Kidney (tissue), 14 donors: ENCODE data around the gene TYK2. TPM values are rescaled to one million over a fixed set of nuclear protein-coding genes. Genes with fewer than 3 reads are reported as not detected.

Experiments
- DNase-seq, 5 donors: peaks; one replicate each; pipeline ENCODE4 v3.0.0-alpha.2; 2013 to 2020
- FAIRE-seq: peaks from 2 replicates; lab custom pipeline; 2012; peaks lifted over from hg19 to GRCh38; lab: Jason Lieb, UNC
- H3K27ac ChIP-seq, 2 donors: one replicate each; pipeline ENCODE4 v1.7.0; 2013; ENCODE audit warnings: low read depth in 2 of 2, low read length in 2 of 2, inconsistent platforms in 1 of 2
- H3K27me3 ChIP-seq: one replicate; pipeline ENCODE4 v1.7.1; 2013; ENCODE audit warnings: low read length, inconsistent platforms; ENCODE audit not compliant: control insufficient read depth, insufficient read depth
- H3K36me3 ChIP-seq, 3 donors: one replicate each; pipeline versions ENCODE4 v1.7.0 to v1.7.1; 2013; ENCODE audit warnings: low read length in 3 of 3, control low read depth in 1 of 3, inconsistent platforms in 1 of 3; ENCODE audit not compliant: insufficient read depth in 3 of 3, control insufficient read depth in 2 of 3
- H3K4me1 ChIP-seq, 3 donors: one replicate each; pipeline versions ENCODE4 v1.7.0 to v1.7.1; 2013; ENCODE audit warnings: low read length in 3 of 3, inconsistent platforms in 1 of 3, low read depth in 1 of 3; ENCODE audit not compliant: control insufficient read depth in 2 of 3, insufficient read depth in 2 of 3
- H3K4me3 ChIP-seq, 3 donors: one replicate each; pipeline versions ENCODE4 v1.7.0 to v1.8.1; 2013; ENCODE audit warnings: low read length in 3 of 3, control low read depth in 1 of 3, inconsistent platforms in 1 of 3
- H3K9ac ChIP-seq, 3 donors: one replicate each; pipeline versions ENCODE4 v1.7.0 to v1.7.1; 2013; ENCODE audit warnings: low read length in 3 of 3, control low read depth in 1 of 3, inconsistent platforms in 1 of 3
- H3K9me3 ChIP-seq, 3 donors: one replicate each; pipeline versions ENCODE4 v1.7.0 to v1.7.1; 2013; ENCODE audit warnings: low read length in 3 of 3, control low read depth in 1 of 3, inconsistent platforms in 1 of 3; ENCODE audit not compliant: control insufficient read depth in 2 of 3, insufficient read depth in 1 of 3
- intact Hi-C: fragments of 100-400 bp; cut with DNase I; formaldehyde crosslinking; loops from one replicate; pipeline ENCODE4 v1.11.1; 2022
- polyA plus RNA-seq: library from polyadenylated mRNA; stranded (reverse); fragments of 350-450 nt; fragmentation: Illumina TruSeq; extraction: RNeasy Lipid Tissue Mini Kit (QIAGEN cat#74804); gene quantifications from one replicate; pipeline ENCODE4 v1.2.3, GENCODE V29; 2014; ENCODE audit warnings: low read depth, low replicate concordance; ENCODE audit not compliant: insufficient read depth
- total RNA-seq: library from RNA; stranded (reverse); fragmentation: NEBNext Ultra II Directional; extraction: Animal tissue kit (Norgen Biotek cat#: 25700); gene quantifications from one replicate; pipeline ENCODE4 v1.2.1, GENCODE V29; 2021
- TF ChIP-seq, protein P1 (sequence below): IDR thresholded peaks from 3 replicates; pipeline ENCODE4 v1.5.1; 2012; ENCODE audit warnings: mild to moderate bottlenecking, moderate library complexity, borderline replicate concordance; ENCODE audit not compliant: insufficient read depth; ENCODE audit errors: extremely low read depth
- donor health status: control.
- donor health status: control.
- donor health status: control.
- donor health status: control.
- donor health status: control.
- donor health status: DM: yes; HTN: yes; CAD: no.
- donor health status: Normal renal cell carcinoma (clear cell type).

TYK2 gene
- total and polyA plus RNA-seq, 2 donors from 2014 or later = 127 to 131 TPM

DNA sequence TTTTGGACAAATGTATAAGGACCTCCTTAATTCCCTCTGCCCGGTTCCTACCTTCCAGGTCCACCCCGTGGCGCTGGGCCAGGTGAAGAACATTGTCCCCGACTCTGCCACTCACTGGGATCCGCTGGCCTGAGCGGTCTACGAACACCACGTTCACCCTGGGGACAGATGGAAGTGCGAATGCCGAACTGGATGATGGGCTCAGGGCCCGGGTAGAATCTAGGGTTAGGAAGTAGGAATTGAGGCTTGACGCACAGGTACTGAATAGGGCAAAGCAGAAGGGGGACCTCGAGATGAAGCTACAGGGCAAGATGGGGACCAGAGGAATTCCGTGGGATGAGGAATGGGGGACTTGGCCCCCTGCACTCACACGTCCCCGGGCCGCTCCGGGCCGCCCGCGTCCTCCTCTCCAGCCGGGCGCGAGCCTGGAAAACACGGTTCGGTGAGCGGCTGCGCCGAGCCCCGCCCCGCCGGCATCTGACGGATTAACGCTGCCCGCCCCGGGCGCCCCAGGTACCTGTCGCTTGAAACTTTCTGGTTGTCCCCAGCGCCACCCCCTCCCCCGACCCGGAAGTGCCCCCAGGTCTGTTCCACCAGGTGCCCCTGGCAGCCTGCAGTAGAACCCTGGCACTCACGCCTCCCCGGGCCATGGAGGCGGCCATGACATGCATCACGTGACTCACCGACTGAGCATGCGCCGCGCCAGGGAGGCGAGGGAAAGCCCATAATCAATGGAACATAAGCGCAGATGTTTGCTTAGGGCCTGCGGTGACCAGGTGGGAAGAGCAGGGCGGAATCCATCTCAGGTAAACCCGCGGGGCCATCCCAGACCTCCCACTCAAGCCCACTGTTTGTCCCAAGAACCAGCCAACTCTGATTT is 64.8 kb downstream of the TYK2 start, which contains the start of gene FDX2:
Gene FDX2, minus strand, starts transcription at position 681 of the 880 bp plus-strand sequence. Its CDS starts 19 bp downstream, at position 662.
- peak; percentile 86 to 95 (median 88) for DNase-seq
- Histone ChIP-seq H3K27me3 (no peaks in the 10 kb centered on the region), H3K4me3 (peak within 1 kb of the TSS; percentile 72 to 91 (median 84)), H3K9me3 (no peaks in the 10 kb centered on the region), H3K36me3 (peaks cover 2 to 7% (median 5%) of the 10 kb centered on the region in 3 donors), H3K9ac (peak within 1 kb of the TSS; percentile 63 to 87 (median 78)), H3K4me1 (peaks cover 0 to 2% (median 0%) of the 10 kb centered on the region in 3 donors), H3K27ac (peak within 1 kb of the TSS in 1 of 2 donors; percentile 26)
- intact Hi-C loops = no loop called here
- TF ChIP-seq, protein P1, sequence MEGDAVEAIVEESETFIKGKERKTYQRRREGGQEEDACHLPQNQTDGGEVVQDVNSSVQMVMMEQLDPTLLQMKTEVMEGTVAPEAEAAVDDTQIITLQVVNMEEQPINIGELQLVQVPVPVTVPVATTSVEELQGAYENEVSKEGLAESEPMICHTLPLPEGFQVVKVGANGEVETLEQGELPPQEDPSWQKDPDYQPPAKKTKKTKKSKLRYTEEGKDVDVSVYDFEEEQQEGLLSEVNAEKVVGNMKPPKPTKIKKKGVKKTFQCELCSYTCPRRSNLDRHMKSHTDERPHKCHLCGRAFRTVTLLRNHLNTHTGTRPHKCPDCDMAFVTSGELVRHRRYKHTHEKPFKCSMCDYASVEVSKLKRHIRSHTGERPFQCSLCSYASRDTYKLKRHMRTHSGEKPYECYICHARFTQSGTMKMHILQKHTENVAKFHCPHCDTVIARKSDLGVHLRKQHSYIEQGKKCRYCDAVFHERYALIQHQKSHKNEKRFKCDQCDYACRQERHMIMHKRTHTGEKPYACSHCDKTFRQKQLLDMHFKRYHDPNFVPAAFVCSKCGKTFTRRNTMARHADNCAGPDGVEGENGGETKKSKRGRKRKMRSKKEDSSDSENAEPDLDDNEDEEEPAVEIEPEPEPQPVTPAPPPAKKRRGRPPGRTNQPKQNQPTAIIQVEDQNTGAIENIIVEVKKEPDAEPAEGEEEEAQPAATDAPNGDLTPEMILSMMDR = no peak
- no peak for FAIRE-seq

GRCh38 chr19:10309423-10309822 is 70.9 kb downstream of the TYK2 start, which contains the start of gene ZGLP1:
TSS of gene ZGLP1 (minus strand) at chr19:10309815.
- Histone ChIP-seq H3K36me3 (no peaks in the 10 kb centered on the region), H3K9me3 (no peaks in the 10 kb centered on the region), H3K9ac (no peak within 1 kb of the TSS), H3K4me3 (no peak within 1 kb of the TSS), H3K27me3 (no peaks in the 10 kb centered on the region), H3K4me1 (no peaks in the 10 kb centered on the region), H3K27ac (no peak within 1 kb of the TSS)
- intact Hi-C loops = no loop called here
- FAIRE-seq = no peak
- TF ChIP-seq, protein P1 = no peak
- no peak for DNase-seq

GRCh38 chr19:10306327-10306726 is 74.0 kb downstream of the TYK2 start:
- H3K4me3 ChIP-seq = no peak overlapping the region
- H3K9me3 ChIP-seq = no peaks in the 10 kb centered on the region
- DNase-seq (no peak), FAIRE-seq (no peak)
- TF ChIP-seq, protein P1 = no peak
- no peaks in the 10 kb centered on the region for H3K4me1 ChIP-seq
- H3K27ac ChIP-seq = no peak overlapping the region
- intact Hi-C loops = no loop called here
- no peaks in the 10 kb centered on the region for H3K27me3 ChIP-seq
- no peaks in the 10 kb centered on the region for H3K36me3 ChIP-seq
- H3K9ac ChIP-seq = no peak overlapping the region
